ENCODE results near the gene TMEM221.

The TMEM221 gene

DNA sequence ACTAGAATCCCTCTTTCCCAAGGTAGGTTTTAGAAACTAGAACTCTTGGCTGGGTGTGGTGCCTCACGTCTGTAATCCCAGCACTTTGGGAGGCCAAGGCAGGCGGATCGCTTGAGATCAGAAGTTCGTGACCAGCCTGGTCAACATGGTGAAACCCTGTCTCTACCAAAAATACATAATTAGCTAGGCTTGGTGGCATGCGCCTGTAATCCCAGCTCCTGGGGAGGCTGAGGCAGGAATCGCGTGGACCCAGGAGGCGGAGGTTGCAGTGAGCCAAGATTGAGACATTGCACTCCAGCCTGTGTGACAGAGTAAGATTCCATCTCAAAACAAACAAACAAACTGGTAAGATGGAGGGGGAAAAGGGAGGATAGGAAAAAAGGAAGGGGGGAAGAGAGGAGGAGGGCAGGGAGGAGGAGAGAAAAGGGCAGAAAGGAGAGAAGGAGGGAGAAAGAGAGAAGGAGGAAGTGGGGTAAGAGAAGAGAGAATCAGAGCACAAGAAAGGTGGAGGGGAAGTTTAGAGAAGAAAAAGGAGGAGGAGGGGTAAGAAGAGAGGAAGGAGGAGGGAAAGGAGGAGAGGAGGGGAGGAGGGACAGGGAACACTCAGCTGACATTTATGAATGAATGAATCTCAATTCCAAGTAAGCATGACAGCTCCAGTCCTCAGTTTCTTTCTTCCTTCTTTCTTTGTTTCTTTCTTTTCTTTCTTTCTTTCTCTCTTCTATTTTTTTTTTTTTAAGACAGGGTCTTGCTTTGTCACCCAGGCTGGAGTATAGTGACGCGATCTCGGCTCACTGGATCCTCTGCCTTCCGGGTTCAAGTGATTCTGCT is 19.2 kb upstream of the TMEM221 start:
- TF ChIP-seq, protein P1, sequence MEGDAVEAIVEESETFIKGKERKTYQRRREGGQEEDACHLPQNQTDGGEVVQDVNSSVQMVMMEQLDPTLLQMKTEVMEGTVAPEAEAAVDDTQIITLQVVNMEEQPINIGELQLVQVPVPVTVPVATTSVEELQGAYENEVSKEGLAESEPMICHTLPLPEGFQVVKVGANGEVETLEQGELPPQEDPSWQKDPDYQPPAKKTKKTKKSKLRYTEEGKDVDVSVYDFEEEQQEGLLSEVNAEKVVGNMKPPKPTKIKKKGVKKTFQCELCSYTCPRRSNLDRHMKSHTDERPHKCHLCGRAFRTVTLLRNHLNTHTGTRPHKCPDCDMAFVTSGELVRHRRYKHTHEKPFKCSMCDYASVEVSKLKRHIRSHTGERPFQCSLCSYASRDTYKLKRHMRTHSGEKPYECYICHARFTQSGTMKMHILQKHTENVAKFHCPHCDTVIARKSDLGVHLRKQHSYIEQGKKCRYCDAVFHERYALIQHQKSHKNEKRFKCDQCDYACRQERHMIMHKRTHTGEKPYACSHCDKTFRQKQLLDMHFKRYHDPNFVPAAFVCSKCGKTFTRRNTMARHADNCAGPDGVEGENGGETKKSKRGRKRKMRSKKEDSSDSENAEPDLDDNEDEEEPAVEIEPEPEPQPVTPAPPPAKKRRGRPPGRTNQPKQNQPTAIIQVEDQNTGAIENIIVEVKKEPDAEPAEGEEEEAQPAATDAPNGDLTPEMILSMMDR (IDR thresholded peaks at IDR 0.05; ENCODE audit: low read depth, low read length), result no peak
- TF ChIP-seq EZH2phosphoT487 (IDR thresholded peaks at IDR 0.05; ENCODE audit: low read depth), result no peak
- H3K4me1 ChIP-seq (ENCODE audit: low read length), result peaks cover 22% of the 10 kb centered on the region
- H3K4me3 ChIP-seq (ENCODE audit: low read length), result no peak overlapping the region
- no peak overlapping the region for H3K4me2 ChIP-seq (ENCODE audit: low read length)
- no peaks in the 10 kb centered on the region for H4K20me1 ChIP-seq (ENCODE audit: insufficient read depth, low read length)
- no peak overlapping the region for H3K27ac ChIP-seq (ENCODE audit: low read length)
- peaks cover 10% of the 10 kb centered on the region for H3K27me3 ChIP-seq (ENCODE audit: low read depth, low read length)
- no peaks in the 10 kb centered on the region for H3K9me3 ChIP-seq (ENCODE audit: insufficient read depth, low read length)
- no peaks in the 10 kb centered on the region for H3K79me2 ChIP-seq (ENCODE audit: low read length)
- no peak overlapping the region for H3K9ac ChIP-seq (ENCODE audit: low read length)
- peak overlapping the region; percentile 7; the same call in 1 of the 2 replicates for H2AFZ ChIP-seq (ENCODE audit: low read depth, low read length)
- H3K36me3 ChIP-seq (replicated peaks; ENCODE audit: low read depth, low read length), result no peaks in the 10 kb centered on the region

DNA sequence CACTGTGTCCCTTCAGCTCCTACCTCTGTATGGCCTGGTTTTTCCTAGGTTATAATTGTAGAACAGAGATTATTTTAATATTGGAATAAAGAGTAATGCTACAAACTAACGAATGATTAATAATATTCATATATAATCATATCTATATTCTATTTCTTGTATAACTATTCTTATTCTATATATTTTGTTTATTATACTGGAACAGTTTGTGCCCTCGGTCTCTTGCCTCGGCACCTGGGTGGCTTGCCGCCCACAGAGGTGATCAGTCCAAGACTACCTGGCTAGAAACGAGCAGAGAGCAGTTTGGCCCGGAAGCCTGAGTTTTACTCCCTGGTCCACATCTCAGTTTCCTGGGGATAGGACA is 18.0 kb upstream of the TMEM221 start:
- Histone ChIP-seq H3K4me2 (ENCODE audit: low read length) (no peak overlapping the region), H2AFZ (ENCODE audit: low read depth, low read length) (no peak overlapping the region), H3K36me3 (replicated peaks; ENCODE audit: low read depth, low read length) (no peaks in the 10 kb centered on the region), H3K4me1 (ENCODE audit: low read length) (peaks cover 22% of the 10 kb centered on the region), H3K9me3 (ENCODE audit: insufficient read depth, low read length) (no peaks in the 10 kb centered on the region), H3K4me3 (ENCODE audit: low read length) (no peak overlapping the region), H3K9ac (ENCODE audit: low read length) (no peak overlapping the region), H3K79me2 (ENCODE audit: low read length) (no peaks in the 10 kb centered on the region), H4K20me1 (ENCODE audit: insufficient read depth, low read length) (no peaks in the 10 kb centered on the region), H3K27me3 (ENCODE audit: low read depth, low read length) (peaks cover 10% of the 10 kb centered on the region), H3K27ac (ENCODE audit: low read length) (no peak overlapping the region)
- TF ChIP-seq, protein P1 (IDR thresholded peaks at IDR 0.05; ENCODE audit: low read depth, low read length), result no peak
- TF ChIP-seq EZH2phosphoT487 (IDR thresholded peaks at IDR 0.05; ENCODE audit: low read depth), result no peak

DNA sequence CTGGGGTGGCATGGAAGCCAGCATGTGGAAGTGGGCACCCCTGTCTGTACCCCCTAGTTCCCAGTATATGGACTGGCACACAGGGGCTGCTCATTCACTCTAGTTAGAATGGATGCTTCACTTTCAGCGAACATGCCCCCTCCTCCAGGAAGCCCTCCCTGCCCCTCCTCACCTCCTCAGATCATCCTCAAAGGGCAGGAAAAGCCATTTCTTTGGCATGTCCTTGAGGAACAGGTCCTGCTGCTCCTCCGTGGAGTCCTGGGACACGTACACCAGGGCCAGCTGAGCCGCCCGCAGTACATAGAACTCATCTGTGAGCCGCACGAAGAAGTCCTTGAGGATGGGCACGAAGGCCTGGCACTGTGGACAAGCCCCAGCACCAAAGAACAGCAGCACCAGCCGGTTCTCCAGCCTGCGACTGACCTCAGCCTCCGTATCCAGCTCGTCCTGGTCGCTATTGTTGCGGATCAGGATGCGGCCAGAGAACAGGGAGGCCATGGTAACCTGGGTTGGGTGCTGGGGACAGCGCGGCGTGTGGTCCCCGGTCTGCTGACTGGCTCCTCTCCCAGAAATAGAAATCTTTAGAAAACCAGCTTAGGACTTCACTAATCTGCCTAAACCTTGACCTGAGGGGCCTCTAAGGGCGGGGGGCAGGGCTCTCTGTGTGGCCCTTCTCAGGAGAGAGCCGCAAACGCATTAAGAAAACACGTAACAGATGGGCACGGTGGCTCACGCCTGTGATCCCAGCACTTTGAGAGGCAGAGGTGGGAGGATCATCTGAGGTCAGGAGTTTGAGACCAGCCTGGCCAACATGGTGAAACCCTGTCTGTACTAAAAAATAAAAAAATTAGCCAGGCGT is 12.1 kb upstream of the TMEM221 start, which contains the start of gene NXNL1:
Gene NXNL1, minus strand, starts transcription at position 555 of the 859 bp plus-strand sequence. Its CDS starts 57 bp downstream, at position 498.
- Histone ChIP-seq H3K36me3 (replicated peaks; ENCODE audit: low read depth, low read length) (no peaks in the 10 kb centered on the region), H3K79me2 (ENCODE audit: low read length) (no peaks in the 10 kb centered on the region), H3K9me3 (ENCODE audit: insufficient read depth, low read length) (no peaks in the 10 kb centered on the region), H4K20me1 (ENCODE audit: insufficient read depth, low read length) (no peaks in the 10 kb centered on the region), H3K27ac (ENCODE audit: low read length) (no peak within 1 kb of the TSS), H3K4me2 (ENCODE audit: low read length) (no peak within 1 kb of the TSS), H2AFZ (ENCODE audit: low read depth, low read length) (no peak within 1 kb of the TSS), H3K4me3 (ENCODE audit: low read length) (no peak within 1 kb of the TSS), H3K27me3 (ENCODE audit: low read depth, low read length) (peaks cover 15% of the 10 kb centered on the region), H3K4me1 (ENCODE audit: low read length) (no peaks in the 10 kb centered on the region), H3K9ac (ENCODE audit: low read length) (no peak within 1 kb of the TSS)
- no peak for TF ChIP-seq EZH2phosphoT487 (IDR thresholded peaks at IDR 0.05; ENCODE audit: low read depth)
- TF ChIP-seq, protein P1 (IDR thresholded peaks at IDR 0.05; ENCODE audit: low read depth, low read length), result no peak

DNA sequence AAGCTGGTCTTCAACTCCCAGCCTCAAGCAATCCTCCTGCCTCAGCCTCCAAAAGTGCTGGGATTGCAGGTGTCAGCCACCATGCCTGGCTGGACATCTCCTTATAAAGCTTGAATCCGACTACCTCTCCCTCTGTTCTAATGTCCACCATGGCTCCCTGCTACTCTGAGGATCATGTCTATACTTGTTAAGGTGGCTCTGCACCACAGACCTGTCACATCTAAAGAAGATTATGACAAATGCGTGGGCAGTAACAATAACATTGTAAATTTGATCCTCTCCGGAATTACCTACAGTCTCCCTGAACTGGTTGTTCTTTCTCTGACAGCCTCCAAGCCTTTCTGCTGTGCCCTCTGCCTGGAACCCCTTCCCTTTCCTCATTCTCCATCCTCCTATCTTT is 10.5 kb upstream of the TMEM221 start:
- Histone ChIP-seq H3K9me3 (ENCODE audit: insufficient read depth, low read length) (no peaks in the 10 kb centered on the region), H4K20me1 (ENCODE audit: insufficient read depth, low read length) (no peaks in the 10 kb centered on the region), H3K27me3 (ENCODE audit: low read depth, low read length) (peaks cover 14% of the 10 kb centered on the region), H3K4me2 (ENCODE audit: low read length) (no peak overlapping the region), H3K4me3 (ENCODE audit: low read length) (no peak overlapping the region), H3K79me2 (ENCODE audit: low read length) (no peaks in the 10 kb centered on the region), H3K27ac (ENCODE audit: low read length) (no peak overlapping the region), H3K4me1 (ENCODE audit: low read length) (no peaks in the 10 kb centered on the region), H2AFZ (ENCODE audit: low read depth, low read length) (no peak overlapping the region), H3K36me3 (replicated peaks; ENCODE audit: low read depth, low read length) (no peaks in the 10 kb centered on the region), H3K9ac (ENCODE audit: low read length) (no peak overlapping the region)
- TF ChIP-seq EZH2phosphoT487 (IDR thresholded peaks at IDR 0.05; ENCODE audit: low read depth), result no peak
- TF ChIP-seq, protein P1 (IDR thresholded peaks at IDR 0.05; ENCODE audit: low read depth, low read length), result no peak

Measured in OCI-LY3 (cell line).